ENCODE data around the gene POLK. TPM values are rescaled to one million over a fixed set of nuclear protein-coding genes. Genes with fewer than 3 reads are reported as not detected.

POLK gene
- total and polyA plus RNA-seq, 2 experiments from 2014 or later = 10.0 to 11.7 TPM

- Histone ChIP-seq H3K27me3 (peaks cover 100% of the 10 kb centered on the region), H3K36me3 (no peaks in the 10 kb centered on the region), H3K4me1 (ENCODE audit: low read depth) (peaks cover 3% of the 10 kb centered on the region), H3K4me3 (no peak overlapping the region), H3K9me3 (ENCODE audit: low read depth) (no peaks in the 10 kb centered on the region), H3K27ac (no peak overlapping the region)
- TF ChIP-seq, protein P1, sequence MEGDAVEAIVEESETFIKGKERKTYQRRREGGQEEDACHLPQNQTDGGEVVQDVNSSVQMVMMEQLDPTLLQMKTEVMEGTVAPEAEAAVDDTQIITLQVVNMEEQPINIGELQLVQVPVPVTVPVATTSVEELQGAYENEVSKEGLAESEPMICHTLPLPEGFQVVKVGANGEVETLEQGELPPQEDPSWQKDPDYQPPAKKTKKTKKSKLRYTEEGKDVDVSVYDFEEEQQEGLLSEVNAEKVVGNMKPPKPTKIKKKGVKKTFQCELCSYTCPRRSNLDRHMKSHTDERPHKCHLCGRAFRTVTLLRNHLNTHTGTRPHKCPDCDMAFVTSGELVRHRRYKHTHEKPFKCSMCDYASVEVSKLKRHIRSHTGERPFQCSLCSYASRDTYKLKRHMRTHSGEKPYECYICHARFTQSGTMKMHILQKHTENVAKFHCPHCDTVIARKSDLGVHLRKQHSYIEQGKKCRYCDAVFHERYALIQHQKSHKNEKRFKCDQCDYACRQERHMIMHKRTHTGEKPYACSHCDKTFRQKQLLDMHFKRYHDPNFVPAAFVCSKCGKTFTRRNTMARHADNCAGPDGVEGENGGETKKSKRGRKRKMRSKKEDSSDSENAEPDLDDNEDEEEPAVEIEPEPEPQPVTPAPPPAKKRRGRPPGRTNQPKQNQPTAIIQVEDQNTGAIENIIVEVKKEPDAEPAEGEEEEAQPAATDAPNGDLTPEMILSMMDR (IDR thresholded peaks at IDR 0.05; ENCODE audit: low read depth, low read length) = no peak
- peak in 1 of 2 donors; percentile 55 for DNase-seq (ENCODE audit: low read depth in 1 of 2, low spot score in 1 of 2)
Observed at GRCh38 chr5:75616371-75616881, 104.7 kb downstream of the POLK start.

GRCh38 chr5:75616971-75617621 is 105.4 kb downstream of the POLK start:
- H3K27me3 ChIP-seq = peaks cover 100% of the 10 kb centered on the region
- H3K9me3 ChIP-seq (ENCODE audit: low read depth) = no peaks in the 10 kb centered on the region
- H3K4me1 ChIP-seq (ENCODE audit: low read depth) = no peaks in the 10 kb centered on the region
- no peaks in the 10 kb centered on the region for H3K36me3 ChIP-seq
- H3K27ac ChIP-seq = no peak overlapping the region
- TF ChIP-seq, protein P1 (IDR thresholded peaks at IDR 0.05; ENCODE audit: low read depth, low read length) = no peak
- H3K4me3 ChIP-seq = no peak overlapping the region
- peak in 1 of 2 donors; percentile 82 for DNase-seq (ENCODE audit: low read depth in 1 of 2, low spot score in 1 of 2)

GRCh38 chr5:75617736-75618352 is 106.2 kb downstream of the POLK start:
- peak in 1 of 2 donors; percentile 71 for DNase-seq (ENCODE audit: low read depth in 1 of 2, low spot score in 1 of 2)
- no peak overlapping the region for H3K4me3 ChIP-seq
- no peaks in the 10 kb centered on the region for H3K36me3 ChIP-seq
- no peaks in the 10 kb centered on the region for H3K9me3 ChIP-seq (ENCODE audit: low read depth)
- H3K27me3 ChIP-seq = peaks cover 100% of the 10 kb centered on the region
- H3K27ac ChIP-seq = no peak overlapping the region
- TF ChIP-seq, protein P1 (IDR thresholded peaks at IDR 0.05; ENCODE audit: low read depth, low read length) = no peak
- no peaks in the 10 kb centered on the region for H3K4me1 ChIP-seq (ENCODE audit: low read depth)

- TF ChIP-seq, protein P1 (IDR thresholded peaks at IDR 0.05; ENCODE audit: low read depth, low read length) = no peak
- Histone ChIP-seq H3K27ac (no peak overlapping the region), H3K36me3 (no peaks in the 10 kb centered on the region), H3K4me3 (no peak overlapping the region), H3K27me3 (peaks cover 85% of the 10 kb centered on the region), H3K9me3 (ENCODE audit: low read depth) (no peaks in the 10 kb centered on the region), H3K4me1 (ENCODE audit: low read depth) (peaks cover 12% of the 10 kb centered on the region)
- no peak for DNase-seq (ENCODE audit: low read depth in 1 of 2, low spot score in 1 of 2)
Observed at GRCh38 chr5:75620184-75620959, 108.7 kb downstream of the POLK start.

DNA sequence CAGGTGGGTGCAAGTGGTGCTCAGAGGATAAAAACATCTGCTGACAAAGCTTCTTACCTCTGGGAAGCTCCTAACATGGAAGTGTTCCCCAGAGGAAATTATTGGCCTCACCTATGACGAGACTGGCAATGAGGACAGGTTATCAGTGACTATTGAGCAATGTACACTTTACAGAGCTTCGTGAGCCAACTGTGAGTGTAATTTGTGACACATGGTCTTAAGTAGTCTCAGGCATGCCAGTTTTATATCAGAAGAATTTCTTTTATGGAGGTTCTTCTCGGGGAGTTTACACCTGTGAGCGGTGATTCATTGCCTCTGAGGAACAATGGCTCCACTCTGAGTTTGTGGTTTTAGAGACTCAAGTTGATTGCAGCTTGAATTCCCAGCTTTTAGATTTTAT is 110.9 kb downstream of the POLK start:
- Histone ChIP-seq H3K36me3 (no peaks in the 10 kb centered on the region), H3K27ac (no peak overlapping the region), H3K9me3 (ENCODE audit: low read depth) (no peaks in the 10 kb centered on the region), H3K4me1 (ENCODE audit: low read depth) (peaks cover 12% of the 10 kb centered on the region), H3K4me3 (no peak overlapping the region), H3K27me3 (peaks cover 85% of the 10 kb centered on the region)
- DNase-seq (ENCODE audit: low read depth in 1 of 2, low spot score in 1 of 2) = no peak
- TF ChIP-seq, protein P1 (IDR thresholded peaks at IDR 0.05; ENCODE audit: low read depth, low read length) = no peak

All from cardiac muscle cell (in vitro differentiated cells and primary cell).